ENCODE results near the gene FA2H.

Gene FA2H

GRCh38 chr16:74761665-74762064 lies 13.0 kb downstream of the FA2H start:
- Histone ChIP-seq H3K4me2 (no peak overlapping the region), H3K27ac (no peak overlapping the region), H3K27me3 (no peaks in the 10 kb centered on the region), H3K36me3 (no peaks in the 10 kb centered on the region), H4K20me1 (no peaks in the 10 kb centered on the region), H3K4me1 (peaks cover 0 to 10% (median 7%) of the 10 kb centered on the region in 10 experiments; a peak in 8 of 20 replicates), H3K4me3 (no peak overlapping the region), H3K9me3 (replicated peaks in 1 of 11) (no peaks in the 10 kb centered on the region), H3K9ac (no peak overlapping the region)
- no peak for TF ChIP-seq Cebpa-rat (IDR thresholded peaks at IDR 0.05)

DNA sequence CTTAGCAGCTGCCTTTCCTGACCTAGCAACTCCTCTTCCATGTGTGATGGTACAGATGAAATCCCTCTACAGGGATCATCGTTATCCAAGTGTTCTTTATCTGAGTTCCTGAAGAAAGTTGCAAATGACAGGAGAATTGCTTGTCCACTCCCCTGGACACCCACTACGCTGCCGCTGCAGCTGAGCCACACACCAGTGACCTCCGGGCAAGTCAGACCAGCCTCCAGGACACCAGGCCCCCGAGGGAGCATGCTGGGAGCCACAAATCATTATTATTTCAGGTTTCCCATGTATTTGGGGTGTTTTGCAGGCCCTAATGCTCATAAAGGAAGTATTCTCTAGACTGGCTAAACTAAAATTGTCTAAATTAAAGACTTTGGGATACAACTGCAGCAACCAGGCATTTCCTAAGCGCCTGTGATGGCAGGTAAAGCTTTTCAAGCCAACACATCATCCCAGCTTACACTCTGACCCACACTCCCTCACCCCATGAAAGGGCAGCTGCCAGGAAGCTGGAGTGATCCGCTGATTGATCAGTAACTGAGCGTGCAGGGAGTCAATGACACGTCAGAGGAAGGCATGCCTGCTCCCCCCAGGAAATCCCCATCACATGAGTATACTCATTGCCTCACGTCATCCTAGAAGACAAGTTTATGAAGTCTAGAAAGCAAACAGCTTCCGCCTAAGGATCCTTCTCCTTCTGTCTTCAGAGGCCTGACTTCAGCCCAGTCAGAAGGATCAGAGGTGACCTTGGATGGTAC lies 14.4 kb downstream of the FA2H start:
- H3K4me2 ChIP-seq: peak overlapping the region in 7 of 11 experiments; percentile 3 to 37 (median 15); a peak in 8 of 22 replicates
- H3K36me3 ChIP-seq: no peaks in the 10 kb centered on the region
- no peaks in the 10 kb centered on the region for H3K9me3 ChIP-seq (replicated peaks in 1 of 11)
- H4K20me1 ChIP-seq: no peaks in the 10 kb centered on the region
- no peak overlapping the region for H3K9ac ChIP-seq
- H3K27me3 ChIP-seq: no peaks in the 10 kb centered on the region
- H3K4me1 ChIP-seq: peaks cover 0 to 10% (median 7%) of the 10 kb centered on the region in 10 experiments; a peak in 8 of 20 replicates
- H3K27ac ChIP-seq: no peak overlapping the region
- H3K4me3 ChIP-seq: no peak overlapping the region
- TF ChIP-seq Cebpa-rat (IDR thresholded peaks at IDR 0.05): no peak

GRCh38 chr16:74759564-74759963 lies 15.1 kb downstream of the FA2H start:
- H3K4me2 ChIP-seq: no peak overlapping the region
- no peaks in the 10 kb centered on the region for H3K9me3 ChIP-seq (replicated peaks in 1 of 11)
- no peak overlapping the region for H3K27ac ChIP-seq

GRCh38 chr16:74758801-74759200 lies 15.8 kb downstream of the FA2H start:
- Histone ChIP-seq H3K27ac (no peak overlapping the region), H4K20me1 (no peaks in the 10 kb centered on the region), H3K4me1 (peaks cover 0 to 10% (median 7%) of the 10 kb centered on the region in 10 experiments; a peak in 8 of 20 replicates), H3K9me3 (replicated peaks in 1 of 11) (no peaks in the 10 kb centered on the region), H3K27me3 (no peaks in the 10 kb centered on the region), H3K9ac (no peak overlapping the region), H3K36me3 (no peaks in the 10 kb centered on the region), H3K4me3 (no peak overlapping the region), H3K4me2 (no peak overlapping the region)
- TF ChIP-seq Cebpa-rat (IDR thresholded peaks at IDR 0.05): no peak

More at GRCh38 chr16:74759564-74759963, 15.1 kb downstream of the FA2H start:
- Histone ChIP-seq H3K4me3 (no peak overlapping the region), H3K4me1 (peaks cover 0 to 10% (median 7%) of the 10 kb centered on the region in 10 experiments; a peak in 8 of 20 replicates), H3K9ac (no peak overlapping the region), H4K20me1 (no peaks in the 10 kb centered on the region), H3K27me3 (no peaks in the 10 kb centered on the region), H3K36me3 (no peaks in the 10 kb centered on the region)
- no peak for TF ChIP-seq Cebpa-rat (IDR thresholded peaks at IDR 0.05)

- Histone ChIP-seq H3K27me3 (no peaks in the 10 kb centered on the region), H3K9me3 (replicated peaks in 1 of 11) (no peaks in the 10 kb centered on the region), H3K36me3 (no peaks in the 10 kb centered on the region), H3K4me1 (peaks cover 0 to 10% (median 7%) of the 10 kb centered on the region in 10 experiments; a peak in 8 of 20 replicates), H3K4me2 (no peak overlapping the region), H3K4me3 (no peak overlapping the region), H3K27ac (no peak overlapping the region), H3K9ac (no peak overlapping the region), H4K20me1 (no peaks in the 10 kb centered on the region)
- no peak for TF ChIP-seq Cebpa-rat (IDR thresholded peaks at IDR 0.05)
Observed at GRCh38 chr16:74757349-74757748, 17.3 kb downstream of the FA2H start.

DNA sequence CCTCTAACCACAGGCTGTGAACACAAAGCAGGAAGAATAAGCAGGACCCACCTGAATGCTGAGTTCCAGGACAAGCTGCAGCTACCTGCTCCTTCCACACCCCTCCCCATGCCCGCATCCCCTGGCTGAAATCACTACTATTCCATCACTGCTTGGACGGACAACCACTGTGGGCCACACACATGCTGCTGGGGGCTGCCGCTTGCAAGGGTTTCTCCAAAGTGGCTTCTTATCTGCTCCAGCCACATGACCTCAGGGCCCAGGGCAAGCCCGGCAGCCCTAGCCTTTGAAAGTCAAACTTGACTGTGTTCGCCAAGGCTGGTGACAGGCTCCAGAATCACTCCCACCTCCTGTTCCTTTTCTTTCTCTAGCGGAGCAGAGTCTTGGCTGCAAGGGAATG lies 18.4 kb downstream of the FA2H start:
- Histone ChIP-seq H3K9ac (no peak overlapping the region), H3K36me3 (no peaks in the 10 kb centered on the region), H3K9me3 (replicated peaks in 1 of 11) (no peaks in the 10 kb centered on the region), H4K20me1 (no peaks in the 10 kb centered on the region), H3K4me3 (no peak overlapping the region), H3K4me2 (no peak overlapping the region), H3K4me1 (peaks cover 0 to 10% (median 7%) of the 10 kb centered on the region in 10 experiments; a peak in 8 of 20 replicates), H3K27ac (no peak overlapping the region), H3K27me3 (no peaks in the 10 kb centered on the region)
- TF ChIP-seq Cebpa-rat (IDR thresholded peaks at IDR 0.05): no peak

GRCh38 chr16:74753180-74753579 lies 21.4 kb downstream of the FA2H start:
- Histone ChIP-seq H3K27ac (no peak overlapping the region), H3K9ac (no peak overlapping the region), H3K9me3 (replicated peaks in 1 of 11) (no peaks in the 10 kb centered on the region), H3K4me2 (no peak overlapping the region), H3K27me3 (no peaks in the 10 kb centered on the region), H3K36me3 (no peaks in the 10 kb centered on the region), H3K4me3 (no peak overlapping the region), H4K20me1 (no peaks in the 10 kb centered on the region), H3K4me1 (no peaks in the 10 kb centered on the region)
- TF ChIP-seq Cebpa-rat (IDR thresholded peaks at IDR 0.05): no peak

DNA sequence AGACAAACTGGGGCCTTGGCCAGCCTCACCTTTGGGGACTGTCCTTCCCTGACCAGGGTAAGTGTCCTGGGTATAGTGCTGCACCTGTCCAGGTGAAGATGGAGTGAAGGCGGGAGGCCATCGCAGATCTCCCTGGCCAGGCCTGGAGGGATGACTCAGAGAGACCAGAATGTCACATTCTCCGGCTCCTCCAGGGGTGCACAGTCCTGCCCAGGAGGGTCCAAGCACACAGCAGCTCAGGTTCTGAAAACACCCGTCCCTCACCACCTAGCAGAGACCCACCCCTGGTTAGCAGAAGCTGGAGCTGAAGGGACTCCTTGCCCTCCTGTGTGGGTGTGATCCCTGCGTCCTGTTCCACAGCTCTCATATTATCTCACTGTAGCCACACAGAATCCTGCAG lies 21.9 kb downstream of the FA2H start:
- Histone ChIP-seq H3K4me3 (no peak overlapping the region), H3K27ac (no peak overlapping the region), H3K4me2 (no peak overlapping the region), H3K36me3 (no peaks in the 10 kb centered on the region), H3K27me3 (no peaks in the 10 kb centered on the region), H3K9ac (no peak overlapping the region), H4K20me1 (no peaks in the 10 kb centered on the region), H3K9me3 (replicated peaks in 1 of 11) (no peaks in the 10 kb centered on the region), H3K4me1 (no peaks in the 10 kb centered on the region)
- TF ChIP-seq Cebpa-rat (IDR thresholded peaks at IDR 0.05): no peak

- H3K36me3 ChIP-seq: no peaks in the 10 kb centered on the region
- 0 out of 22 replicates have a peak, but pooled peaks of 1 of the 11 experiments have one; percentile 11 for TF ChIP-seq Cebpa-rat (IDR thresholded peaks at IDR 0.05)
- H3K9ac ChIP-seq: no peak overlapping the region
- H3K4me2 ChIP-seq: no peak overlapping the region
- H3K27me3 ChIP-seq: no peaks in the 10 kb centered on the region
- no peaks in the 10 kb centered on the region for H3K9me3 ChIP-seq (replicated peaks in 1 of 11)
- H4K20me1 ChIP-seq: no peaks in the 10 kb centered on the region
- no peaks in the 10 kb centered on the region for H3K4me1 ChIP-seq
- H3K27ac ChIP-seq: no peak overlapping the region
- H3K4me3 ChIP-seq: no peak overlapping the region
Observed at GRCh38 chr16:74752258-74752657, 22.4 kb downstream of the FA2H start.

DNA sequence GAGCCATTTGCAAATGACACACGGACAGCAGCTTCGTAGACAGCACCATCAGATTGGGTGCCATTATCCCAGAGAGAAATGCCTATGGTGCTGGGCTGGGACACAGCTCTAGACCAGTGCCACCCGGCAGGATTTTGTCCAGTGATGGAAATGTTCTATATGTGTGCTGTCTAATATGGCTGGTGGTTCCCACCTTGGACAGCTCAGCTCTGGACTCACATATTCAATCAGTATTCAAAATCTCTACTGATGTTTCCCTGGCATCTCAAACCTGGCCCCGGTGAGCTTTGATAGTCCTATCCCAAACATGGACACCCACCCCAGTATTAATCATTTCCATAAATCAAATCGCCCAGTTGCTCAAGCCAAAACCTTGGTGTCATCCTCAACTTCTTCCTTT lies 23.0 kb downstream of the FA2H start:
- Histone ChIP-seq H3K27me3 (no peaks in the 10 kb centered on the region), H3K9ac (no peak overlapping the region), H3K4me1 (no peaks in the 10 kb centered on the region), H3K4me2 (no peak overlapping the region), H4K20me1 (no peaks in the 10 kb centered on the region), H3K4me3 (no peak overlapping the region), H3K36me3 (no peaks in the 10 kb centered on the region), H3K9me3 (replicated peaks in 1 of 11) (no peaks in the 10 kb centered on the region), H3K27ac (no peak overlapping the region)
- TF ChIP-seq Cebpa-rat (IDR thresholded peaks at IDR 0.05): no peak
